Astrocyte of the hippocampus (primary cell): Measurements from ENCODE around the gene TXNDC5.
"Not testable (repeated sequence)": the region's sequence is repeated elsewhere in the genome, so short reads cannot be mapped to it uniquely, and the experiment has no call there.

Source experiments
- DNase-seq: peaks from one replicate; pipeline ENCODE4 v3.0.0; 2011; ENCODE audit warnings: low read depth, low spot score

TXNDC5 gene

GRCh38 chr6:7895125-7895423 is 15.5 kb downstream of the TXNDC5 start:
- no peak for DNase-seq

- DNase-seq: no peak
These were observed 16.1 kb downstream of the TXNDC5 start for GRCh38 chr6:7894262-7895124.

- DNase-seq: no peak
These were observed 17.2 kb downstream of the TXNDC5 start for GRCh38 chr6:7893342-7893741.

GRCh38 chr6:7892367-7892766 is 18.2 kb downstream of the TXNDC5 start:
- not testable (repeated sequence) for DNase-seq

GRCh38 chr6:7891078-7891872 is 19.3 kb downstream of the TXNDC5 start:
- peak; percentile 55 for DNase-seq

GRCh38 chr6:7888587-7889357 is 21.8 kb downstream of the TXNDC5 start:
- DNase-seq: no peak

GRCh38 chr6:7887278-7887991 is 23.2 kb downstream of the TXNDC5 start:
- DNase-seq: no peak

GRCh38 chr6:7886132-7886531 is 24.5 kb downstream of the TXNDC5 start:
- DNase-seq: no peak

- DNase-seq: no peak
These were observed 27.2 kb downstream of the TXNDC5 start for GRCh38 chr6:7883381-7883780.

GRCh38 chr6:7882505-7883257 is 27.9 kb downstream of the TXNDC5 start:
- no peak for DNase-seq

- DNase-seq: peak; percentile 26
These were observed 28.7 kb downstream of the TXNDC5 start for GRCh38 chr6:7881765-7882500.

GRCh38 chr6:7880718-7881107 is 29.9 kb downstream of the TXNDC5 start:
- no peak for DNase-seq

GRCh38 chr6:7879980-7880717 is 30.4 kb downstream of the TXNDC5 start:
- no peak for DNase-seq

- no peak for DNase-seq
These were observed 31.0 kb downstream of the TXNDC5 start for GRCh38 chr6:7879579-7879978.

- DNase-seq: no peak
These were observed 31.5 kb downstream of the TXNDC5 start for GRCh38 chr6:7879043-7879442.

- no peak for DNase-seq
These were observed 32.1 kb downstream of the TXNDC5 start for GRCh38 chr6:7878401-7878964.

GRCh38 chr6:7868926-7869325 is 41.7 kb downstream of the TXNDC5 start:
- no peak for DNase-seq

- DNase-seq: no peak
These were observed 44.1 kb downstream of the TXNDC5 start for GRCh38 chr6:7866526-7866925.

- no peak for DNase-seq
These were observed 44.8 kb downstream of the TXNDC5 start for GRCh38 chr6:7865781-7866180.
